ENCODE results near the gene MBTPS1.

MBTPS1 gene

GRCh38 chr16:84059111-84059510 lies 57.6 kb downstream of the MBTPS1 start:
- peaks cover 42% of the 10 kb centered on the region for H3K36me3 ChIP-seq (ENCODE audit: control insufficient read depth, insufficient read depth, low read length)

DNA sequence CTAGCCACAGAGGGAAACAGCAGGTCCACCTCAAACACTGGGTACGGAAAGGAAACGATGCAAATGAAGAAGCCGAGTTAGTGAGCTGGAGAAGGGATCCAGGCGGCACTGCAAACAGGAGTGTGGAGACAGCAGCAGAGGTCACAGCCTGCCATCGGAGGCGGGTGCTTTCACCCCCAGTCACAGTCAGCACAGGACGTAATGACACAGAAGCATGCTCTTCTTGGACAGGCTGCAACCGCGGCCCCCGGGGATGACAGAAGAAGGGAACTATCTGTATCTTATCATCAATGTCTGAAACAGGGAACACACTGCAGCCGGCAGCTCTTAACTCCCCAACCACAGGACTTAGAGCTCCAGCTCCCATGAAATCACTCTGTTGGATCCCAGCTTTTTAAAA lies 58.1 kb downstream of the MBTPS1 start:
- Histone ChIP-seq H3K4me3 (replicated peaks; ENCODE audit: low read depth, low read length) (no peak overlapping the region), H3K36me3 (ENCODE audit: control insufficient read depth, insufficient read depth, low read length) (peaks cover 42% of the 10 kb centered on the region), H3K27me3 (replicated peaks; ENCODE audit: control insufficient read depth, insufficient read depth, low read length) (no peaks in the 10 kb centered on the region)
- DNase-seq (ENCODE audit: extremely low read depth, insufficient read length) = no peak
- no peak for TF ChIP-seq CTCF (IDR thresholded peaks at IDR 0.05; ENCODE audit: insufficient read depth, low read length, poor library complexity, severe bottlenecking)

More at GRCh38 chr16:84059111-84059510, 57.6 kb downstream of the MBTPS1 start:
- no peak for DNase-seq (ENCODE audit: extremely low read depth, insufficient read length)
- Histone ChIP-seq H3K27me3 (replicated peaks; ENCODE audit: control insufficient read depth, insufficient read depth, low read length) (no peaks in the 10 kb centered on the region), H3K4me3 (replicated peaks; ENCODE audit: low read depth, low read length) (no peak overlapping the region)
- no peak for TF ChIP-seq CTCF (IDR thresholded peaks at IDR 0.05; ENCODE audit: insufficient read depth, low read length, poor library complexity, severe bottlenecking)

DNA sequence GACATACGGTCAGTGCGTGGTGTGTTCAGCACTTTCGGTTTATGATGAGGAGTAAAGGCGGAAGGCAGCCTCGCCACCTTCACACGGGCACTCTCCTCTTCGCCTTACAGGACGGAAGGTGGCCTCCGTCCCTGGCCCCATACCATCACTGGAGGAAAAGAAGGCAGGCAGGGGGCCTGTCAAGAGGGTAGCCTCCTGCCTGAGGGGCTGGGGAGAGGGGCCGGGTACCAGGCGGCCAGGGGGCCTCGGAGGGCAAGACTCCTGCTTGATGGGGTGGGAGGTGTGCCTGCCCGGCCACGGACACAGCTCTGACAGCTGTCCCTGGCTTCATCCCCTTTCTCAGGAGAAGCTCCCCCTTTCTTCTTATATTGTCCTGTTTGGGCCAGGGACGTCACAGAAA lies 58.5 kb downstream of the MBTPS1 start:
- Histone ChIP-seq H3K4me3 (replicated peaks; ENCODE audit: low read depth, low read length) (no peak overlapping the region), H3K36me3 (ENCODE audit: control insufficient read depth, insufficient read depth, low read length) (peaks cover 42% of the 10 kb centered on the region), H3K27me3 (replicated peaks; ENCODE audit: control insufficient read depth, insufficient read depth, low read length) (no peaks in the 10 kb centered on the region)
- no peak for TF ChIP-seq CTCF (IDR thresholded peaks at IDR 0.05; ENCODE audit: insufficient read depth, low read length, poor library complexity, severe bottlenecking)
- no peak for DNase-seq (ENCODE audit: extremely low read depth, insufficient read length)

DNA sequence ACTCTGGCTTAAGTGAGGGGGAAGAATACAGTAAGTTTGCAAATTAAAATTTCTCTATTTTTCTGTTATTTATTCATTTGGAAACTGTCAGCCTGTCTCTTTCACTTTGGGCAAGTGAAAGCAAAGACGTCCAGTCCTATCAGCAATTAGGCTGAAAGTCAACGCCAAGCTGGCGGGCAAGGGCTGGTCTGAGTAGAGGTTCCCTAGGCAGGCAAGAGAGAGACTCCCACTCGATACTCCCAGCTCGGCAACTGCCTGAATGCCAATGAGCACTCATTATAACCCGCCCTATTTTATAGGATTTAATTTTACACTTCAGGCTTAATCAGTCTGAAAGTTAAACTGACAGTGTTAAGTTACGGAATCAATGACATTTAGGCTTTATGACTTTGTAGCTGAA lies 59.8 kb downstream of the MBTPS1 start:
- peaks cover 38% of the 10 kb centered on the region for H3K36me3 ChIP-seq (ENCODE audit: control insufficient read depth, insufficient read depth, low read length)
- no peak for TF ChIP-seq CTCF (IDR thresholded peaks at IDR 0.05; ENCODE audit: insufficient read depth, low read length, poor library complexity, severe bottlenecking)
- H3K4me3 ChIP-seq (replicated peaks; ENCODE audit: low read depth, low read length) = no peak overlapping the region

GRCh38 chr16:84055801-84056634 lies 60.7 kb downstream of the MBTPS1 start:
- no peaks in the 10 kb centered on the region for H3K27me3 ChIP-seq (replicated peaks; ENCODE audit: control insufficient read depth, insufficient read depth, low read length)
- TF ChIP-seq CTCF (IDR thresholded peaks at IDR 0.05; ENCODE audit: insufficient read depth, low read length, poor library complexity, severe bottlenecking) = no peak
- H3K4me3 ChIP-seq (replicated peaks; ENCODE audit: low read depth, low read length) = no peak overlapping the region
- peaks cover 32% of the 10 kb centered on the region for H3K36me3 ChIP-seq (ENCODE audit: control insufficient read depth, insufficient read depth, low read length)
- DNase-seq (ENCODE audit: extremely low read depth, insufficient read length) = no peak

More for the DNA sequence above, 59.8 kb downstream of the MBTPS1 start:
- no peaks in the 10 kb centered on the region for H3K27me3 ChIP-seq (replicated peaks; ENCODE audit: control insufficient read depth, insufficient read depth, low read length)
- DNase-seq (ENCODE audit: extremely low read depth, insufficient read length) = no peak
